Measurements from ENCODE around the gene AGXT. TPM values are rescaled to one million over a fixed set of nuclear protein-coding genes. Genes with fewer than 3 reads are reported as not detected.

AGXT gene
- total RNA-seq, 1 experiment from 2014 or later = 3.0 TPM

- no peak for DNase-seq (ENCODE audit: low spot score)
Observed at GRCh38 chr2:240869109-240869955, 708 bp downstream of the AGXT start.

GRCh38 chr2:240869956-240870875 lies 1.6 kb downstream of the AGXT start:
- DNase-seq (ENCODE audit: low spot score) = no peak

GRCh38 chr2:240871071-240871958 lies 2.7 kb downstream of the AGXT start:
- DNase-seq (ENCODE audit: low spot score) = no peak

GRCh38 chr2:240872317-240873097 lies 3.9 kb downstream of the AGXT start:
- no peak for DNase-seq (ENCODE audit: low spot score)

- DNase-seq (ENCODE audit: low spot score) = no peak
Observed at GRCh38 chr2:240873098-240873788, 4.6 kb downstream of the AGXT start.

GRCh38 chr2:240873805-240874714 lies 5.4 kb downstream of the AGXT start:
- DNase-seq (ENCODE audit: low spot score) = peak; percentile 62

GRCh38 chr2:240874715-240875227 lies 6.1 kb downstream of the AGXT start:
- no peak for DNase-seq (ENCODE audit: low spot score)

GRCh38 chr2:240875228-240876034 lies 6.8 kb downstream of the AGXT start:
- no peak for DNase-seq (ENCODE audit: low spot score)

GRCh38 chr2:240876035-240876474 lies 7.4 kb downstream of the AGXT start:
- DNase-seq (ENCODE audit: low spot score) = no peak

GRCh38 chr2:240876475-240877251 lies 8.0 kb downstream of the AGXT start:
- DNase-seq (ENCODE audit: low spot score) = peak; percentile 61

- DNase-seq (ENCODE audit: low spot score) = no peak
Observed at GRCh38 chr2:240877460-240878340, 9.1 kb downstream of the AGXT start.

- DNase-seq (ENCODE audit: low spot score) = no peak
Observed at GRCh38 chr2:240878341-240878936, 9.8 kb downstream of the AGXT start.

- no peak for DNase-seq (ENCODE audit: low spot score)
Observed at GRCh38 chr2:240879105-240879504, 10.5 kb downstream of the AGXT start.

- no peak for DNase-seq (ENCODE audit: low spot score)
Observed at GRCh38 chr2:240881913-240882312, 13.3 kb downstream of the AGXT start.

GRCh38 chr2:240884221-240884620 lies 15.6 kb downstream of the AGXT start:
- DNase-seq (ENCODE audit: low spot score) = no peak

GRCh38 chr2:240884745-240885144 lies 16.1 kb downstream of the AGXT start:
- no peak for DNase-seq (ENCODE audit: low spot score)
